Aorta (tissue), 5 donors: ENCODE data around the gene PFN4. TPM values are rescaled to one million over a fixed set of nuclear protein-coding genes. Genes with fewer than 3 reads are reported as not detected.
"Not testable (repeated sequence)": the region's sequence is repeated elsewhere in the genome, so short reads cannot be mapped to it uniquely, and the experiment has no call there.

Experiments used
- ATAC-seq: fragments of 200-7000 bp; cut with Tn5 transposase; one replicate; pipeline ENCODE4 v1.9.1; 2022; ENCODE audit warnings: moderate library complexity; ENCODE audit not compliant: low FRiP score
- DNase-seq, 2 donors: peaks; one replicate each; pipeline ENCODE4 v3.0.0-alpha.2; 2020
- H3K27ac ChIP-seq, 2 donors: one replicate each; pipeline ENCODE4 v1.5.1; 2013; ENCODE audit warnings: low read length in 2 of 2, mild to moderate bottlenecking in 2 of 2, moderate library complexity in 2 of 2, control low read depth in 1 of 2, inconsistent platforms in 1 of 2, low read depth in 1 of 2
- H3K27me3 ChIP-seq, 2 donors: one replicate each; pipeline ENCODE4 v1.6.1; 2013; ENCODE audit warnings: control low read depth in 1 of 2, low read length in 1 of 2, mild to moderate bottlenecking in 1 of 2, moderate library complexity in 1 of 2; ENCODE audit not compliant: insufficient read depth in 2 of 2, control insufficient read depth in 1 of 2
- H3K36me3 ChIP-seq, 2 donors: one replicate each; pipeline ENCODE4 v1.6.1; 2013; ENCODE audit warnings: control low read depth in 1 of 2, low read length in 1 of 2, mild to moderate bottlenecking in 1 of 2; ENCODE audit not compliant: insufficient read depth in 2 of 2, control insufficient read depth in 1 of 2
- H3K4me1 ChIP-seq, 2 donors: one replicate each; pipeline ENCODE4 v1.6.1; 2013; ENCODE audit warnings: low read length in 2 of 2, control low read depth in 1 of 2, mild to moderate bottlenecking in 1 of 2, moderate library complexity in 1 of 2; ENCODE audit not compliant: insufficient read depth in 2 of 2, control insufficient read depth in 1 of 2
- H3K4me3 ChIP-seq, 2 donors: one replicate each; pipeline ENCODE4 v1.5.1; 2013; ENCODE audit warnings: low read length in 2 of 2, control low read depth in 1 of 2, mild to moderate bottlenecking in 1 of 2
- H3K9me3 ChIP-seq: one replicate; pipeline ENCODE4 v1.6.1; 2013; ENCODE audit warnings: mild to moderate bottlenecking, low read length; ENCODE audit not compliant: control insufficient read depth
- WGBS, 2 donors: extraction: QIAGEN DNeasy Blood & Tissue Kit; methylation state at CpG; one replicate each; pipeline ENCODE4 v1.1.7; 2013; 5-methylcytosine and 5-hydroxymethylcytosine counted together
- intact Hi-C, 2 donors: fragments of 100-400 bp; cut with DNase I; formaldehyde crosslinking; loops; one replicate each; pipeline versions ENCODE4 v1.14.2 to v1.15.0; 2022
- polyA plus RNA-seq, 2 donors: library from polyadenylated mRNA; stranded (reverse); fragments of 200-250 nt; gene quantifications; one replicate each; pipeline ENCODE4 v1.2.3, GENCODE V29; 2013
- total RNA-seq, 2 donors: library from RNA; stranded (reverse); fragmentation: NEBNext Ultra II Directional; extraction: Animal tissue kit (Norgen Biotek cat#: 25700); gene quantifications; one replicate each; pipeline ENCODE4 v1.2.1, GENCODE V29; 2021
- donor health status: healthy with polysubstance abuse.
- donor health status: Bipolar disorder and iron deficiency.
- donor health status: DM: no; HTN: no; CAD: no.
- donor health status: DM: no; HTN: no; CAD: no.
- donor health status: DM: yes; HTN: yes; CAD: no.

Gene PFN4
- total and polyA plus RNA-seq, 4 donors: 0.26 to 0.93 (median 0.63) TPM; not detected in 1

DNA sequence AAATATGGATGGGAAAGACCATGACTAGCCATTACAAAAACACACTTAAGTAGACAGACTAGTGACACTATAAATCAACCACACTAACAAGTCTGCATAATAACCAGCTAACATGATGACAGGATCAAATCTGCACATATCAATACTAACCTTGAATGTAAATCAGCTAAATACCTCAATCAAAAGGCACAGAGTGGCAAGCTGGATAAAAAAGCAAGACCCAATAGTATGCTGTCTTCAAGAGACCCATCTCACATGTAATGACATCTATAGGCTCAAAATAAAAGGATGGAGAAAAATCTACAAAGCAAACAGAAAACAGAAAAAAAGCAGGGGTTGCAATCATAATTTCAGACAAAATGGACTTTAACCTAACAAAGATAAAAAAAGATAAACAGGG, 16.3 kb downstream of the PFN4 start:
- no peaks in the 10 kb centered on the region for H3K27me3 ChIP-seq
- H3K4me3 ChIP-seq: no peak overlapping the region
- ATAC-seq (no peak), DNase-seq (no peak)
- no peaks in the 10 kb centered on the region for H3K4me1 ChIP-seq
- no peak overlapping the region for H3K27ac ChIP-seq
- no peaks in the 10 kb centered on the region for H3K9me3 ChIP-seq
- intact Hi-C loops: no loop called here
- H3K36me3 ChIP-seq: no peaks in the 10 kb centered on the region

DNA sequence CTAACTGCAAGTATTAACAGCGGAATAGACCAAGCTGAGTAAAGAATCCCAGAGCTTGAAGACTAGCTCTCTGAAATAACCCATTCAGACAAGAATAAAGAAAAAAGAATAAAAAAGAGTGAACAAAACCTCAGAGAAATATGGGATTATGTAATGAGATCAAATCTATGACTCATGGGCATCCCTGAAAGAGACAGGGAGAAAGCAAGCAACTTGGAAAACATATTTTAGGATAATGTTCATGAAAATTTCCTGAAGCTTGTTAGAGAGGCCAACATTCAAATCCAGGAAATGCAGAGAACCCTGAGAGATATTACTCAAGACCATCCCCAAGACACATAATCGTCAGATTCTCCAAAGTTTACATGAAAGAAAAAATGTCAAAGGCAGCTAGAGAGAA, 17.3 kb downstream of the PFN4 start:
- intact Hi-C loops: no loop called here
- WGBS, 2 donors: 25 to 50% methylated on average over 2 of the region's 2 CpGs
- Histone ChIP-seq H3K36me3 (no peaks in the 10 kb centered on the region), H3K27me3 (no peaks in the 10 kb centered on the region), H3K4me3 (no peak overlapping the region), H3K27ac (no peak overlapping the region), H3K4me1 (no peaks in the 10 kb centered on the region), H3K9me3 (no peaks in the 10 kb centered on the region)
- DNase-seq (no peak), ATAC-seq (no peak)

DNA sequence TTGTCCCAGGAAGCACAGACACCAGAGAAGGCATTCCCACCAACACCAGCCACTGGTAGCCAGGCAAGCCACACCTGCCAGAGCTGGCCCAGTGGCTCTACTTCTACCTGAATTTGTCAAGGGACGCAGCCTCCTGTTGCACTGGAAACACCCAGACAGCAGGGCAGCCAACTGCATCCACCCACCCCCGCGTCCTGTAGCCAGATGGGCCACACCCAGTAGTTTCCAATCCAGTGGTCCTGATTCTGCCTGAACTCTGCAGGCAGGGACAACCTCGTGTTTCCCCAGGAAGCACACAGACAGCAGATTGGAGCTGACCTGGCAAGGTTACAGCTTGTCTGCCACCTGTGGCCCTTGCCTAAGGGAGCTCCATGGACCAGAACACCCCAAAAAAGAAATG, 18.2 kb downstream of the PFN4 start:
- no peaks in the 10 kb centered on the region for H3K9me3 ChIP-seq
- ATAC-seq (no peak), DNase-seq (no peak)
- H3K27me3 ChIP-seq: no peaks in the 10 kb centered on the region
- intact Hi-C loops: no loop called here
- WGBS, 2 donors: 77 to 93% methylated on average over 4 of the region's 4 CpGs
- H3K4me3 ChIP-seq: no peak overlapping the region
- H3K4me1 ChIP-seq: no peaks in the 10 kb centered on the region
- H3K27ac ChIP-seq: no peak overlapping the region
- no peaks in the 10 kb centered on the region for H3K36me3 ChIP-seq

DNA sequence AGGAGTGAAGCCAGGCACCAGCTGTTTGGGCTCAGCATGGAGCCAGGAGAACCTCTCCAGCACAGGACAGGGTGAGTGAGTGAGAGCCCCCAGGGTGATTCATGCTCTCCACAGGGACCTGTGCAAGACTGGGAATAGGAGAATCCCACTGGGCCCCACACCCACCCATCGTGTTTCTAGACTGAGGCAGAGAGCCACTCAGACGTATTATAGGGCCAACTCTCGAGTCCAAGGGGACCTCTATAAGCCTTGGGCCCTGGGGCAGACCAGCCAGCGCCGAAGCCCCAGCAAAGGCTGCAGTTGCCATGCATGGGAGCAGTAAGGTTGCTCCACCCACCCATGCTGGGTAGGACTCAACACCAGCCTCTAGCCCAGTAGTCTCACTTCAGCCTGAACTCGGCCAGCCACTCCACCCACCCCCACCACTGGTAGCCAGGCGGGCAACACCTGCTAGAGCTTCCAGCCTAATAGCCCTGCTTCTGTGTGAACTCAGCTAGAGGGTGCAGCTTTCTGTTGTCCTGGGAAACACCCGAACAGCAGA, 19.0 kb downstream of the PFN4 start:
- DNase-seq: no peak
- Histone ChIP-seq H3K4me3 (no peak overlapping the region), H3K4me1 (no peaks in the 10 kb centered on the region), H3K27ac (no peak overlapping the region), H3K9me3 (no peaks in the 10 kb centered on the region), H3K27me3 (no peaks in the 10 kb centered on the region), H3K36me3 (no peaks in the 10 kb centered on the region)
- ATAC-seq: peak; percentile 41
- 94 to 96% methylated on average over 8 of the region's 8 CpGs for WGBS, 2 donors
- intact Hi-C loops: no loop called here

DNA sequence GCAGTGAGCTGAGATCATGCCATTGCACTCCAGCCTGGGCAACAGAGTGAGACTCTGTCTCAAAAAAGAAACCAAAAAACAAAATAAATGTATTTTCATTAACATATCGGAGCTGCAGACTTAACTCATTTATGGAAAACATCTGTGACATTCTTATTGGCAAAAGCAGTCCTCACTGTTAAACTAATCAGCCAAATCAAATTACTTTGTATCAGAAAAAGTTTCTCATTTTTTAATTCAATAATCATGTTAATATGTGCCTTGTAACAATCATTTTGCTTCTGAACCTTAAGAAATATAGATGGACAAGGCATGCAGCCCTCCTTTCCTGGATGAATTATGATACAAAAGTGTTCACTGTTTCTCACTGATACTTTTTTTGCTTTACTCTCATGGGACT, 20.5 kb downstream of the PFN4 start:
- intact Hi-C loops: no loop called here
- H3K36me3 ChIP-seq: no peaks in the 10 kb centered on the region
- DNase-seq (no peak), ATAC-seq (no peak)
- H3K4me3 ChIP-seq: no peak overlapping the region
- no peaks in the 10 kb centered on the region for H3K9me3 ChIP-seq
- 82% methylated on average over 1 of the region's 1 CpG for WGBS, 2 donors
- H3K4me1 ChIP-seq: no peaks in the 10 kb centered on the region
- H3K27ac ChIP-seq: no peak overlapping the region
- H3K27me3 ChIP-seq: no peaks in the 10 kb centered on the region

DNA sequence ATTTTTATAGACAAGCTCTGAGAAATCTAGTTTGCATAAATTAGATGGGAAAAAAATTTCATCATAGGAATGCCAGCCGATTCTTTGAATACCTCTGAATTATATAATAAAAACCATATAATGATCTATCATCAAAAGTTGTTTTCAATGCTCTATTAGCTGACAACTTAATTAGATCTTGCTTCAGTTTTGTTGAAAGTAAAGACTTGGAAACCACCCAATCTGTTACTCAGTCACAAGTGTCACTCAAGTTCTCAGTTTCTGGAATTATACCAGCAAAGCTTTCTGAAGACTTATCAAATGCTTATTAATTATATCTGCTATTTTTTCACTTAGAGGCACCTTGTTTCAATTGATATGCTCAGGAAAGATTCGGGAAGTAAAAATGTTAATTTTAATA, 21.1 kb downstream of the PFN4 start:
- DNase-seq: no peak
- 62 to 84% methylated on average over 2 of the region's 2 CpGs for WGBS, 2 donors
- Histone ChIP-seq H3K4me3 (no peak overlapping the region), H3K27me3 (no peaks in the 10 kb centered on the region), H3K36me3 (no peaks in the 10 kb centered on the region), H3K4me1 (no peaks in the 10 kb centered on the region), H3K9me3 (no peaks in the 10 kb centered on the region), H3K27ac (no peak overlapping the region)
- no peak for ATAC-seq
- intact Hi-C loops: no loop called here

DNA sequence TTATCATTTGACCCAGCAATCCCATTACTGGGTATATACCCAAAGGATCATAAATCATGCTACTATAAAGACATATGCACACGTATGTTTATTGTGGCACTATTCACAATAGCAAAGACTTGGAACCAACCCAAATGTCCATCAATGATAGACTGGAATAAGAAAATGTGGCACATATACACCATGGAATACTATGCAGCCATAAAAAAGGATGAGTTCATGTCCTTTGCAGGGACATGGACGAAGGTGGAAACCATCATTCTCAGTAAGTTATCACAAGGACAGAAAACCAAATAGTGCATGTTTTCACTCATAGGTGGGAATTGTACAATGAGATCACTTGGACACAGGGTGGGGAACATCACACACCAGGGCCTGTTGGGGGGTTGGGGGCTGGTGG, 22.4 kb downstream of the PFN4 start:
- 81 to 91% methylated on average over 2 of the region's 2 CpGs for WGBS, 2 donors
- H3K27ac ChIP-seq, H3K36me3 ChIP-seq, H3K9me3 ChIP-seq, intact Hi-C loops, ATAC-seq, H3K27me3 ChIP-seq, H3K4me3 ChIP-seq, DNase-seq, H3K4me1 ChIP-seq: not testable (repeated sequence)

DNA sequence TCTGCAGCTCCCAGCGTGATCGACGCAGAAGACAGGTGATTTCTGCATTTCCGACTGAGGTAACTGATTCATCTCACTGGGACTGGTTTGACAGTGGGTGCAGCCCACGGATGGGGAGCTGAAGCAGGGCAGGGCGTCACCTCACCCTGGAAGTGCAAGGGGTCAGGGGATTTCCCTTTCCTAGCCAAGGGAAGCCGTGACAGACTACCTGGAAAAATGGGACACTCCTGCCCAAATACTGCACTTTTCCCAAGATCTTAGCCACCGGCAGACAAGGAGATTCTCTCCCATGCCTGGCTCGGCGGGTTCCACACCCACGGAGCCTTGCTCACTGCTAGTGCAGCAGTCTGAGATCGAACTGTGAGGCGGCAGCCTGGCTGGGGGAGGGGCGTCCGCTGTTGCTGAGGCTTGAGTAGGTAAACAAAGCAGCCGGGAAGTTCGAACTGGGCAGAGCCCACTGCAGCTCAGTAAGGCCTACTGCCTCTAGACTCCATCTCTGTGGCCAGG, 27.9 kb downstream of the PFN4 start:
- H3K4me1 ChIP-seq, H3K27me3 ChIP-seq, H3K27ac ChIP-seq, H3K36me3 ChIP-seq, DNase-seq, ATAC-seq, H3K4me3 ChIP-seq, H3K9me3 ChIP-seq, intact Hi-C loops: not testable (repeated sequence)
- 65 to 82% methylated on average over 16 to 17 of the region's 17 CpGs for WGBS, 2 donors

DNA sequence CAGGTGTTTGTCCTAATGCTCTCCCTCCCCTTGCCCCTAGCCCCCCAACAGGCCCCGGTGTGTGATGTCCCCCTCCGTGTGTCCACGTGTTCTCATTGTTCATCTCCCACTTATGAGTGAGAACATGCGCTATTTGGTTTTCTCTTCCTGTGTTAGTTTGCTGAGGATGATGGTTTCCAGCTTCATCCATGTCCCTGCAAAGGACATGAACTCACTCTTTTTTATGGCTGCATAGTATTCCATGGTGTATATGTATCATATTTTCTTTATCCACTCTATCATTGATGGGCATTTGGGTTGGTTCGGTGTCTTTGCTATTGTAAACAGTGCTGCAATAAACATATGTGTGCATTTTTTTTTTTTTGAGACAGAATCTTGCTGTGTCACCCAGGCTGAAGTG, 29.9 kb downstream of the PFN4 start:
- H3K4me3 ChIP-seq, intact Hi-C loops, H3K9me3 ChIP-seq, H3K4me1 ChIP-seq, H3K27me3 ChIP-seq, DNase-seq, H3K36me3 ChIP-seq, ATAC-seq, H3K27ac ChIP-seq: not testable (repeated sequence)
- 98 to 99% methylated on average over 5 of the region's 5 CpGs for WGBS, 2 donors
